Measurements from ENCODE around the gene POU6F2. TPM values are rescaled to one million over a fixed set of nuclear protein-coding genes. Genes with fewer than 3 reads are reported as not detected.

Gene POU6F2
- total RNA-seq, 1 donor from 2014 or later, result 0.44 TPM

DNA sequence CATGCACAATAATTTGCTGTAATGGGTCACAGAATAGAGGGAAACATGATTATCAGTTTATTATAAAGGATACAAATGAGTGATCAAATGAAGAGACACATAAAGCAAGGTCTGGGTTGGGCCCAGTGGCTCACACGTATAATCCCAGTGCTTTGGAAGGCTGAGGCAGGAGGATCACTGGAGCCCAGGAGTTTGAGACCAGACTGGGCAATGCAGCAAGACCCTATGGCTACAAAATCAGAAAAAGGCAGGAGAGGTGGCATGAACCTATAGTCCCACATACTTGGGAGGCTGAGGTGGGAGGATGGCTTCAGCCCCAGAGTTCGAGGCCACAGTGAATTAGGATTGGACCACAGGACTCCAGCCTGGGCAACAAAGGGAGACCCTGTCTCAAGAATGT is 421.7 kb downstream of the POU6F2 start:
- no peaks in the 10 kb centered on the region for H3K9me3 ChIP-seq (replicated peaks)

GRCh38 chr7:39399986-39400385 is 422.3 kb downstream of the POU6F2 start:
- TF ChIP-seq, protein P1, sequence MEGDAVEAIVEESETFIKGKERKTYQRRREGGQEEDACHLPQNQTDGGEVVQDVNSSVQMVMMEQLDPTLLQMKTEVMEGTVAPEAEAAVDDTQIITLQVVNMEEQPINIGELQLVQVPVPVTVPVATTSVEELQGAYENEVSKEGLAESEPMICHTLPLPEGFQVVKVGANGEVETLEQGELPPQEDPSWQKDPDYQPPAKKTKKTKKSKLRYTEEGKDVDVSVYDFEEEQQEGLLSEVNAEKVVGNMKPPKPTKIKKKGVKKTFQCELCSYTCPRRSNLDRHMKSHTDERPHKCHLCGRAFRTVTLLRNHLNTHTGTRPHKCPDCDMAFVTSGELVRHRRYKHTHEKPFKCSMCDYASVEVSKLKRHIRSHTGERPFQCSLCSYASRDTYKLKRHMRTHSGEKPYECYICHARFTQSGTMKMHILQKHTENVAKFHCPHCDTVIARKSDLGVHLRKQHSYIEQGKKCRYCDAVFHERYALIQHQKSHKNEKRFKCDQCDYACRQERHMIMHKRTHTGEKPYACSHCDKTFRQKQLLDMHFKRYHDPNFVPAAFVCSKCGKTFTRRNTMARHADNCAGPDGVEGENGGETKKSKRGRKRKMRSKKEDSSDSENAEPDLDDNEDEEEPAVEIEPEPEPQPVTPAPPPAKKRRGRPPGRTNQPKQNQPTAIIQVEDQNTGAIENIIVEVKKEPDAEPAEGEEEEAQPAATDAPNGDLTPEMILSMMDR (IDR thresholded peaks at IDR 0.05; ENCODE audit: borderline replicate concordance), result no peak
- Histone ChIP-seq H3K4me1 (no peaks in the 10 kb centered on the region), H3K36me3 (no peaks in the 10 kb centered on the region), H3K27ac (replicated peaks) (no peak overlapping the region), H3K27me3 (ENCODE audit: low read depth) (peaks cover 27% of the 10 kb centered on the region), H3K9me3 (replicated peaks) (no peaks in the 10 kb centered on the region), H3K4me3 (no peak overlapping the region)
- DNase-seq, result no peak
- intact Hi-C loops (cut with micrococcal nuclease), result no loop called here

More for the DNA sequence above, 421.7 kb downstream of the POU6F2 start:
- Histone ChIP-seq H3K4me1 (no peaks in the 10 kb centered on the region), H3K36me3 (no peaks in the 10 kb centered on the region), H3K27ac (replicated peaks) (no peak overlapping the region), H3K4me3 (no peak overlapping the region), H3K27me3 (ENCODE audit: low read depth) (peaks cover 32% of the 10 kb centered on the region)
- intact Hi-C loops (cut with micrococcal nuclease), result no loop called here
- no peak for DNase-seq
- TF ChIP-seq, protein P1 (IDR thresholded peaks at IDR 0.05; ENCODE audit: borderline replicate concordance), result no peak

DNA sequence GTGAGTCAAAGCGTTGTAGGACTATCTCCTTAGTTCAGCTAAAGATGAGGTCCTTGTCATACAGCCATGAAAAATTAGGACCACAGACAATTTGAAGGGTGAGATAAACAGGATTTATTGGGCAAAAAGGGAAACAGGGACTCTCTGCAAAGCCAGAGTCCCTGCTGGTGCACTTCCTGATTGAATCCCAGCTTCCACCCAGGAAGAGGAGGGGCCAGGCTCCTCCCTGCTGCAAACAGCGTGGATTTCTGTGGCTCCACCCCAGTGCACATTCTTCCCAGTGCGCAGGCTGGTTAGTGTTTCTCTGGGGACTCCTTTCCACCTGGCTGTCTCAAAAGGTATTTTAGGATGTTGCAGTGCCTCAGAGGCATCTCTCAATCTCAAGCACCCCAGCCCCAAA is 423.1 kb downstream of the POU6F2 start:
- H3K9me3 ChIP-seq (replicated peaks), result no peaks in the 10 kb centered on the region
- H3K4me1 ChIP-seq, result no peaks in the 10 kb centered on the region
- intact Hi-C loops (cut with micrococcal nuclease), result no loop called here
- H3K36me3 ChIP-seq, result no peaks in the 10 kb centered on the region
- H3K4me3 ChIP-seq, result no peak overlapping the region
- TF ChIP-seq, protein P1 (IDR thresholded peaks at IDR 0.05; ENCODE audit: borderline replicate concordance), result no peak
- no peak for DNase-seq
- no peak overlapping the region for H3K27ac ChIP-seq (replicated peaks)
- H3K27me3 ChIP-seq (ENCODE audit: low read depth), result peaks cover 19% of the 10 kb centered on the region

GRCh38 chr7:39402034-39402433 is 424.3 kb downstream of the POU6F2 start:
- H3K4me1 ChIP-seq, result no peaks in the 10 kb centered on the region
- peaks cover 17% of the 10 kb centered on the region for H3K27me3 ChIP-seq (ENCODE audit: low read depth)
- DNase-seq, result no peak
- H3K4me3 ChIP-seq, result no peak overlapping the region
- TF ChIP-seq, protein P1 (IDR thresholded peaks at IDR 0.05; ENCODE audit: borderline replicate concordance), result no peak
- intact Hi-C loops (cut with micrococcal nuclease), result no loop called here
- no peaks in the 10 kb centered on the region for H3K36me3 ChIP-seq
- H3K9me3 ChIP-seq (replicated peaks), result no peaks in the 10 kb centered on the region
- no peak overlapping the region for H3K27ac ChIP-seq (replicated peaks)

GRCh38 chr7:39404907-39405306 is 427.2 kb downstream of the POU6F2 start:
- Histone ChIP-seq H3K27me3 (ENCODE audit: low read depth) (peaks cover 5% of the 10 kb centered on the region), H3K36me3 (no peaks in the 10 kb centered on the region), H3K9me3 (replicated peaks) (no peaks in the 10 kb centered on the region), H3K4me1 (no peaks in the 10 kb centered on the region), H3K27ac (replicated peaks) (no peak overlapping the region), H3K4me3 (no peak overlapping the region)
- TF ChIP-seq, protein P1 (IDR thresholded peaks at IDR 0.05; ENCODE audit: borderline replicate concordance), result no peak
- no peak for DNase-seq
- intact Hi-C loops (cut with micrococcal nuclease), result no loop called here

DNA sequence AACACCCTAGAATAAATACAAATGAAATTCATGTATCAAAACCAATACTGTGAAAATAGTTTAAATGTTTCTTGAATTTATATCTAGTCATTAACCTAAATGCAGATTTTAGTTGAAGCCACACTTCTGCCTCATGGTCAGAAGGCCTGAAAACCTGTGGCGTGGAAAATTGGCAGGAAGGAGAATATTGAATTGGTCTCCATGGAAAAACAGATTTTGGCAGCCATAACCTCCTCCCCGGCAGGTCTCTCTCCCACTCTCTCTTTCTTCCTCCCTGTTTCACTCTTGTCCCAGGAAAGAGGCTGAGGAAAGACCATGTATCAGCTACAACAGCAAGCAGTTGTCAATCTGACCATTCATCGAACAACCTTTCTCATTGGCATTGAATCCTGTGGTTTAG is 427.9 kb downstream of the POU6F2 start:
- Histone ChIP-seq H3K4me3 (no peak overlapping the region), H3K36me3 (no peaks in the 10 kb centered on the region)
- intact Hi-C loops (cut with micrococcal nuclease), result no loop called here

More for the DNA sequence above, 427.9 kb downstream of the POU6F2 start:
- no peak for DNase-seq
- TF ChIP-seq, protein P1 (IDR thresholded peaks at IDR 0.05; ENCODE audit: borderline replicate concordance), result no peak
- Histone ChIP-seq H3K9me3 (replicated peaks) (no peaks in the 10 kb centered on the region), H3K4me1 (no peaks in the 10 kb centered on the region), H3K27me3 (ENCODE audit: low read depth) (peaks cover 5% of the 10 kb centered on the region), H3K27ac (replicated peaks) (no peak overlapping the region)
